HG03565 (cell line): ENCODE results near the gene TRIP6.
"Not testable (repeated sequence)": the region's sequence is repeated elsewhere in the genome, so short reads cannot be mapped to it uniquely, and the experiment has no call there.

ENCODE experiments used
- ATAC-seq: cut with Tn5 transposase; IDR thresholded peaks from one replicate; pipeline ENCODE4 v1.9.1; 2021; ENCODE audit warnings: mild to moderate bottlenecking, moderate library complexity; ENCODE audit not compliant: unreplicated experiment

The TRIP6 gene

DNA sequence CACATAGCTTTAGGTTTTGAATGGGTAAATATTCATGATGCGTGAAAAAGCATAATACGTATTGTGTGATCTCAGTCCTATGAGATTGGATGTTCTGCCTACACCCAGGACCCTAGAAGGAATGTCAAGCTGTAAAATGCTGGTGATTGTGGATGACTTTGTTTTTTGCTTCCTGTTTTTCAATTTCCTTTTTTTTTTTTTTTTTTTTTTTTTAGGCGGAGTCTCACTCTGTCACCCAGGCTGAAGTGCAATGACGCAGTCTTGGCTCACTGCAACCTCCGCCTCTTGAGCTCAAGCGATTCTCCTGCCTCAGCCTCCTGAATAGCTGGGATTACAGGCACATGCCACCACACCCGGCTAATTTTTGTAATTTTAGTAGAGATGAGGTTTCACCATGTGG is 43.3 kb downstream of the TRIP6 start:
- ATAC-seq = not testable (repeated sequence)

DNA sequence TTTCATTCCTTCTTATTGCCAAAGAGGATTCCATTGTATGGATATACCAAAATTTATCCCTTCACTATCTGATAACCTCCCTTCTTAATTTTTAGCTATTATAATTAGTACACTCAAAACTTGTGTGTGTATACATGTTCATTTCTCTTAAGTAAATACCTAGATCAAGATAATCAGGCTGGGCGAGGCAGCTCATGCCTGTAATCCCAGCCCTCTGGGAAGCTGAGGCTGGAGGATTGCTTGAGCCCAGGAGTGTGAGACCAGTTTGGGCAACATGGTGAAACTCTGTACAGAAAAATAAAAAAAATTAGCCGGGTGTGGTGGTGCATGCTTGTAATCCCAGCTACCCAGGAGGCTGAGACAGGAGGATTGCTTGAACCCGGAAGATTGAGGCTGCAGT is 44.3 kb downstream of the TRIP6 start:
- no peak for ATAC-seq

DNA sequence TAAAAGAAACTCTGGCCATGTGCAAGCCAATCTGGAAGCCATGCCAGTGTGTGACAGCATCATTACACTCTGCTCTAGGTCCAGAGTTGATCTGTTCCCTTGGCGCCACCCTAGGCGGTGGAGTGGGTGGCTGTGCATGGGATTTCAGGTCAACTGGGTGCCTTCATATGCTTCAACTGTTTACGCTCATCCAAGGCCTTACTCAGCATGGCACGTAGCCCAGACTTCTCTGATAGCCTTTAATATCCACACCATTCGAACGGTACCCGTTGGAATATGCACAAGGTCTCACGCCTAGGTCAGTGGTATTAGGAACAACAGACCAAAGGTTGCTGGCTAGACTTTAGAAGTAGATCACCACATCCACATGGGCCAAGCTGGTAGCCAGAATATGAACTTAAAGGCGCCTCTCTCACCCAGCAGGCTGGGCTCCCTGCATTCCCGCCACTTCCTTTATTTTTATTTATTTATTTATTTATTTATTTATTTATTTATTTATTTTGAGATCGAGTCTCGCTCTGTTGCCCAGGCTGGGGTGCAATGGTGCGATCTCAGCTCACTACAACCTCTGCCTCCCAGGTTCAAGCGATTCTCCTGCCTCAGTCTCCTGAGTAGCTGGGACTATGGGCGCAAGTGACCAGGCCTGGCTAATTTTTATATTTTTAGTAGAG is 47.2 kb downstream of the TRIP6 start:
- no peak for ATAC-seq

DNA sequence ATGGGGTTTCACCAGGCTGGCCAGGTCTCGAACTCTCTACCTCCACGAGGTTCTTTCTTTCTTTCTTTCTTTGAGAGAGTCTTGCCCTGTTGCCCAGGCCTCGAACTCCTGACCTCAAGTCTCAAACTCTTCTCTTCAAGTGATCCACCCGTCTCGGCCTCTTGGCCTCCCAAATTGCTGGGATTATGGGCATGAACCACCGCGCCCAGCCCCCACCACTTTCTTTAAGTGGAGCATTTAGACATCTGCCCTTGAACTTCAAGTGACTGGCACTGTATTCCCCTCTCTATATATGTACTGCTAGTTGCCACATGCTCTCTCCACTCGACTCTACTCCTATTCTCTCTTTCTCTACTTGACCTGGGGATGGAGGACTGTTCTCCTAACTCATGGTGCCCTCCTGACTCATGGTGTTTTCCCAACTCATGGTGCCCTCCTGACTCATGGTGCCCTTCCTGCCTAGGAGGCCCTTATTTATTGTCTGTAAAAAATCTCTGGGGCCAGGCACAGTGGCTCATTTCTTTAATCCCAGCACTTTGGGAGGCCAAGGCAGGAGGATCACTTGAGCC is 47.8 kb downstream of the TRIP6 start:
- ATAC-seq = no peak

DNA sequence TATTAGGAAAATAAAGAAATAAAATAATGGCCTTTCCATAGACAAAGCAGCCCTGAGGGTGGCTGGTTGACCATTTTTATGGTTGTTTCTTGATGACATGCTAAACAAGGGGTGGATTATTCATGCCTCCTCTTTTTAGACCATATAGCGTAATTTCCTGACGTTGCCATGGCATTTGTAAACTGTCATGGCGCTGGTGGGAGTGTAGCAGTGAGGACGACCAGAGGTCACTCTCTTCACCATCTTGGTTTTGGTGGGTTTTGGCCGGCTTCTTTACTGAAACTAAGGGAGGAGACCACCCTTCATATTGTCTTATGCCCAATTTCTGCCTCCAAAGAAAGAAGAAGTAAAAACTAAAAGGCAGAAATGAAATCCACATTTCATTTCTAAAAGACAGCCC is 52.1 kb downstream of the TRIP6 start:
- not testable (repeated sequence) for ATAC-seq

DNA sequence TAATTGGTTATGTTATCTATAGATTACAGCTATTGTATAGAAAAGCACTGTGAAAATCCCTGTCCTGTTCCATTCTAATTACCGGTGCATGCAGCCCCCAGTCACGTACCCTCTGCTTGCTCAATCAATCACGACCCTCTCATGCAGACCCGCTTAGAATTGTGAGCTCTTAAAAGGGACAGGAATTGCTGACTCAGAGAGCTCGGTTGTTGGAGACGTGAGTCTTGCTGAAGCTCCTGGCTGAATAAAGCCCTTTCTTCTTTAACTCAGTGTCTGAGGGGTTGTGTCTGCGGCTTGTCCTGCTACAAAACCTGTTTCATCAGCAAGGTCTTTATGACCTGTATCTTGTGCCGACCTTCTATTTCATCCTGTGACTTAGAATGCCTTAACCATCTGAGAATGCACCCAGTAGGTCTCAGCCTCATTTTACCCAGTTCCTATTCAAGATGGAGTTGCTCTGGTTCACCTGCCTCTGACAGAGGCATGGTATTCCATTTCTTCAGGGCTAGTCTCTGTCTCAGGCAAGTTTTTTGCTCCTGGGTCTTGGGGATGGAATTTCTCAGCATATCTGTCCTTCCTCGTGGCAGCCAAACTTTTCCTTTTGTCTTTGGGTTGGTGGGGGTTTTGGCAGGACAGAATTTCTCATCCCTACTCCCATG is 52.7 kb downstream of the TRIP6 start:
- ATAC-seq = not testable (repeated sequence)

DNA sequence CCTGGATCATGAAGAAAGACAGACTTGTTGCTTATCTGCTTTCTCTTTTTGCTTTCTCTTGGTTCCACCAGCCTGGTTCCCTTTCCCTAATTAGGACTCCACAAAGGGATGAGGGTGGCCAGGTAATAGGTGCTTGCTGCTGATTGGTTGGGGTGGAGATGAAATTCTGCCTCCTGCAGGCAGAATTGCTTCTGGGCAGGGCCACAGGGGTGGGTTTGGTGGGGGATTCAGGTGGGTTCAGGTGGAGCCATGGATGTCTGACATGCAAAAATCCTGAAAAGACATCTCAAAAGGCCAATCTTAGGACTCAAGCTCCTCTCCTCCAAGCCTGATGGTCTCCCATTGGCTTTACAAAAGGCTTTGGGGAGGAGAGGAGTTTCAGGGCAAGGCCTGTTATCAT is 53.9 kb downstream of the TRIP6 start:
- ATAC-seq = no peak
